Measurements from ENCODE around the gene ZNF514.

ZNF514 gene

GRCh38 chr2:95159690-95160449, at the start of gene ZNF514:
Gene ZNF514 (minus strand): TSS chr2:95159848. CDS start chr2:95153253, 6,595 bp downstream.
- DNase-seq = peak in 53 of 56 donors; percentile 8 to 85 (median 57)

GRCh38 chr2:95208106-95208505, 48.5 kb upstream of the ZNF514 start:
- no peak for DNase-seq

GRCh38 chr2:95207111-95207961, 47.7 kb upstream of the ZNF514 start, which contains the start of gene ZNF892:
Gene ZNF892 (plus strand): TSS chr2:95207521. CDS start chr2:95207816, 295 bp downstream.
- peak; percentile 41 to 93 (median 84) for DNase-seq

GRCh38 chr2:95206096-95206495, 46.4 kb upstream of the ZNF514 start:
- no peak for DNase-seq

- DNase-seq = no peak
Observed at GRCh38 chr2:95204396-95204795, 44.7 kb upstream of the ZNF514 start.

GRCh38 chr2:95203911-95204310, 44.3 kb upstream of the ZNF514 start:
- no peak for DNase-seq

- peak in 36 of 56 donors; percentile 1 to 79 (median 47) for DNase-seq
Observed at GRCh38 chr2:95192956-95193355, 33.3 kb upstream of the ZNF514 start.

GRCh38 chr2:95185973-95186372, 26.3 kb upstream of the ZNF514 start:
- DNase-seq = no peak

GRCh38 chr2:95185197-95185596, 25.5 kb upstream of the ZNF514 start:
- peak in 6 of 56 donors; percentile 4 to 18 (median 8) for DNase-seq

GRCh38 chr2:95181774-95182173, 22.1 kb upstream of the ZNF514 start:
- DNase-seq = no peak

GRCh38 chr2:95179451-95179850, 19.8 kb upstream of the ZNF514 start:
- DNase-seq = no peak

- no peak for DNase-seq
Observed at GRCh38 chr2:95174031-95174542, 14.4 kb upstream of the ZNF514 start.

GRCh38 chr2:95171902-95172301, 12.3 kb upstream of the ZNF514 start:
- DNase-seq = no peak

GRCh38 chr2:95166065-95166763, 6.6 kb upstream of the ZNF514 start:
- DNase-seq = peak in 2 of 56 donors; percentile 7 to 48

GRCh38 chr2:95165371-95166064, 5.9 kb upstream of the ZNF514 start, which contains the start of gene ZNF2:
Gene ZNF2 (plus strand): TSS chr2:95165809. CDS start chr2:95176227, 10,418 bp downstream.
- peak; percentile 85 to 99 (median 95) for DNase-seq

- no peak for DNase-seq
Observed at GRCh38 chr2:95165030-95165370, 5.4 kb upstream of the ZNF514 start.

- DNase-seq = peak in 43 of 56 donors; percentile 5 to 74 (median 44)
Observed at GRCh38 chr2:95158891-95159619, 593 bp downstream of the ZNF514 start.

- no peak for DNase-seq
Observed at GRCh38 chr2:95158441-95158840, 1.2 kb downstream of the ZNF514 start.

GRCh38 chr2:95149397-95149984, 10.2 kb downstream of the ZNF514 start:
- DNase-seq = no peak

GRCh38 chr2:95143838-95144237, 15.8 kb downstream of the ZNF514 start:
- no peak for DNase-seq
